Thoracic aorta endothelial cell (primary cell): ENCODE data around the gene NKX2-2. TPM values are rescaled to one million over a fixed set of nuclear protein-coding genes. Genes with fewer than 3 reads are reported as not detected.

Experiments used
- total RNA-seq: library from RNA; depleted of rRNA; stranded (reverse); fragments of >200 nt; gene quantifications from 2 replicates; pipeline ENCODE4 v1.2.3, GENCODE V29; 2012

NKX2-2 gene
- not detected in 2 replicates for total RNA-seq

GRCh38 chr20:21513881-21514540, at the start of gene NKX2-2:
Gene NKX2-2 (minus strand): TSS chr20:21514064. CDS start chr20:21513669, 395 bp downstream.

Other genes starting within 250 kb of the NKX2-2 start
- 126 and 135 TPM in 2 replicates for gene XRN2, start 210.7 kb downstream of the NKX2-2 start, total RNA-seq
- not detected in 2 replicates for gene NKX2-4, start 116.5 kb downstream of the NKX2-2 start, total RNA-seq
- under 0.01 TPM in 1 of 2 replicates, not detected in the other for gene PAX1, start 191.6 kb upstream of the NKX2-2 start, total RNA-seq